GM12892 (cell line): ENCODE data around the gene ITIH4.

Source experiments
- POLR2A ChIP-seq: IDR thresholded peaks from 2 replicates; pipeline ENCODE4 v1.6.1; 2011; ENCODE audit warnings: low read depth, low read length, control low read depth
- POLR2AphosphoS5 ChIP-seq: IDR thresholded peaks from 2 replicates; pipeline ENCODE4 v1.6.1; 2011; ENCODE audit warnings: low read depth, low read length, control low read depth

DNA sequence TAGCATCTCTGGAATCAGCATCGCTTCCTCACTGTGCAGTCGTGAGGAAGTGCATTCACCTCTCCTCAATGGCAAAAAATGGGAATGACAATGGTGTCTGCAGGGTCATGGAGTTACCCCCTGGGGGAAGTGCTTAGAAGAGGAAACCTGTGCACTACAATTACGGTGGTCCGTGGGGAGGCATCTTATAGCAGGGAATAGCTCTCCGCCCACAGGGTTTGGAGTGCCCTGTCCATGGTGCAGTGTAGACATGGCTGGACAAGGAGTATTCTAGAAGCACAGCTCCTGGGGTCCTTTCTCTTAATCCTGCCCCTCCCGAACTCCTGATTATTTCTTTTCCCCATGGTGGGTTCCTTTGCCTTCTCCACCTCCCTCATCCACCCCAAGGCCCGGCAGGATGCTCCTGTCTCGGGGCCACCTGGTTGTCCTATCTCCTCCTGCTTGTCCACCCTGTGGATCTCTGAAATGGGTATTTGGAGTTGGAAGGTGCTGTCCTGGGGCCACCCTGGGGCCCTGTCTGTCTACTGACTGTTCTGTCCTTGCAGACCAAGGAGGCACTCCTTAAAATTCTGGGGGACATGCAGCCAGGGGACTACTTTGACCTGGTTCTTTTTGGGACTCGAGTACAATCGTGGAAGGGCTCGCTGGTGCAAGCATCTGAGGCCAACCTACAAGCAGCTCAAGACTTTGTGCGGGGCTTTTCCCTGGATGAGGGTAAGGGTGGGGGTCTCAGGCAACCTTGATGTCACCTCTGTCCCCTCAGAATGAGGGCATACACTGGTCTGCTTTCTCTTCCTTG, 47.9 kb downstream of the ITIH4 start:
- TF ChIP-seq POLR2AphosphoS5 (no peak), POLR2A (no peak)
